ENCODE results near the gene ZNF628.
A peak's percentile ranks its signal among the peaks of the same experiment; 100 is the strongest.
"Not testable (repeated sequence)": the region's sequence is repeated elsewhere in the genome, so short reads cannot be mapped to it uniquely, and the experiment has no call there.

ZNF628 gene

DNA sequence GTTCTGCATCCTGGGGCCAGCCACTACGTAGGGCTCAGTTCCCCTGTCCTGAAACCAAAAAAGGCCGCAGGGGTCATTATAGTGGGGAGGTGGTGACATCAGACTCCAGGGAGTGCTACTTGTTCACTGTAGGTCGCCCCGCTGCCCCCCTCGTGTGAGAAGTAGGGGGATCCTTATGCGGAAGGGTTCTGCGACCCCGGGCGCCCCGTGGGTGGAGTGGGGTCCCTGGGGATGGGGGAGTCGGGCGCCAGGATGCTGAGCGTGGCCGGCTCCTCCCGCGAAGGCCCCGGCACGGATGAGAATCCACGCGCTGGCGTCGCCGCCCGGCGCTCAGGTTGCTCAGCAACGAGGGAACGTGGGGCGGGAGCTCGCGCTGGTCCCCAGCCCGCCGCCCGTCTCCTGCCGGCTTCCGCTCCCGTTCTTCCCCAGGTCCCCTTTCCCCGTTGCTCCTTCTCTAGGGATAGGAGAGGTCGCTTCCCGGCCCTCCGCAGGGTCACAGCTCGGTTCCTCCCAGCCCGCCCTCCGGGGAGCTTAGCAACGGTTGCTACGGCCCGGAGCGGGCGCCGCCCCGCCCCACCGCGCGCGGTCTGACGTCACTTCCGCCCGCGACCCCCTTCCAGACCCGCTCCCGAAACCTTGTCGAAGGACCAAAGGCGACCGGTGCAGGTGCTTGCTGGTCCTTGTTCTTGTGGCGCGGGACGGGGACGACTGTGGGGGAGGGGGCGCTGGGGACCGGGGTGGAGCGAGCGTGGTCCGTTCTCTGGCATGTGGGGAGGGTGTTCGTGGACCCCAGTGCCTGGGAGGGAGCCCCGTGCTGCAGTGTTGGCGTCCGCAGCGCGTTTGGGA, 8.4 kb downstream of the ZNF628 start, which contains the start of gene NAT14:
NAT14 (plus strand) TSS at position 596 of the 846 bp plus-strand sequence. CDS start 521 bp downstream, outside the sequence.
- no peak for DNase-seq (ENCODE audit: low read depth)

DNA sequence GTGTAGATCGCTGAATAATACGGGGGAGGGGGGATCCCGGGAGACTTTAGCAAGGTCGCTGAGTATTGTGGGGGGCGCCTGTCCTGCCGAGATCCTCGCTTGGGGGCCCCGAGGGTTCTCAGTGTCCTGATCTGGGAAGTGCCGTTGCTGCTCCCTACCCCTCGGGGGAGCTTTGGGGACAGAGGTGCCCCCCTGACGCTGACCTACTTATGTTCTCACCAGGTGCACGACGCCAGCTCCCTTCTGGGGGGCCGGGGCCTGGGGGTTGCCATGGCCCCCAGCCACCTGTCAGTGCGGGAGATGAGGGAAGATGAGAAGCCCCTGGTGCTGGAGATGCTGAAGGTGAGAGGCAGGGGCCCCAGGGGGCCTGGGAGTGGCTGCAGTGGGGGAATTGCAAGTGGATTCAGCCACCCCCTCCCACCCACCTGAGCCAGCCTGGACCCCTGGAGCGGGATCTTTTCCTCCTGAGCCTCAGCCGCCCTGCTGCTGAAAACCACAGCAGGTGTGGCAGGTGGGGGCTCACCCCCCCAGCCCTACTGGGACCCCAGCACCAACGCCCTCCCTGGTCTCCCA, 9.1 kb downstream of the ZNF628 start:
- DNase-seq (ENCODE audit: low read depth), result no peak

DNA sequence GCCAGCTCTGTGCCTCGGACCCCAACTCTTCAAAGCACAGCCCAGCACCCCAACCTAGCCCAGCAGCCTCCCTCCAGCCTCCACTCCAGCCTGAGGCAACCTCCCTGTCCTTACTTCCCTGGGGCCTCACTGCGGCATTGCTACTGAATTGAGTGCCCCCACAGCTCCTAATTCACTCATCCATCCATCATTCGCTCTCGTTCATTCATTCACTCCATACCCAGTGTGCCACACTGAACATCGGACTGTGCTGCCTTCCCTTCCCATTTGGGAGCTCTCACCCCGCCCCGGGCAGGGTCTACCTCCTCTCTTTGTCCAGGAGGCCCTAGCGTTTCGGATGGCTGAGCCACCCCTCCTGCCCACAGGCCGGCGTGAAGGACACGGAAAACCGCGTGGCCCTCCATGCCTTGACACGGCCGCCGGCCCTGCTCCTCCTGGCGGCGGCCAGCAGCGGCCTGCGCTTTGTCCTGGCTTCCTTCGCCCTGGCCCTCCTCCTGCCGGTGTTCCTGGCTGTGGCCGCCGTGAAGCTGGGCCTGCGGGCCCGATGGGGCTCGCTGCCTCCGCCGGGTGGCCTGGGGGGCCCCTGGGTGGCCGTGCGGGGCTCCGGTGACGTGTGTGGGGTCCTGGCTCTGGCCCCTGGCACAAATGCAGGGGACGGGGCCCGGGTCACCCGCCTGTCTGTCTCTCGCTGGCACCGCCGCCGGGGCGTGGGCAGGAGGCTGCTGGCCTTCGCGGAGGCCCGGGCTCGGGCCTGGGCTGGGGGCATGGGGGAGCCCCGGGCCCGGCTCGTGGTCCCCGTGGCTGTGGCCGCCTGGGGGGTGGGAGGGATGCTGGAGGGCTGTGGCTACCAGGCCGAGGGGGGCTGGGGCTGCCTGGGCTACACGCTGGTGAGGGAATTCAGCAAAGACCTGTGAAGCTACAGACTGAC, 9.9 kb downstream of the ZNF628 start:
- no peak for DNase-seq (ENCODE audit: low read depth)

DNA sequence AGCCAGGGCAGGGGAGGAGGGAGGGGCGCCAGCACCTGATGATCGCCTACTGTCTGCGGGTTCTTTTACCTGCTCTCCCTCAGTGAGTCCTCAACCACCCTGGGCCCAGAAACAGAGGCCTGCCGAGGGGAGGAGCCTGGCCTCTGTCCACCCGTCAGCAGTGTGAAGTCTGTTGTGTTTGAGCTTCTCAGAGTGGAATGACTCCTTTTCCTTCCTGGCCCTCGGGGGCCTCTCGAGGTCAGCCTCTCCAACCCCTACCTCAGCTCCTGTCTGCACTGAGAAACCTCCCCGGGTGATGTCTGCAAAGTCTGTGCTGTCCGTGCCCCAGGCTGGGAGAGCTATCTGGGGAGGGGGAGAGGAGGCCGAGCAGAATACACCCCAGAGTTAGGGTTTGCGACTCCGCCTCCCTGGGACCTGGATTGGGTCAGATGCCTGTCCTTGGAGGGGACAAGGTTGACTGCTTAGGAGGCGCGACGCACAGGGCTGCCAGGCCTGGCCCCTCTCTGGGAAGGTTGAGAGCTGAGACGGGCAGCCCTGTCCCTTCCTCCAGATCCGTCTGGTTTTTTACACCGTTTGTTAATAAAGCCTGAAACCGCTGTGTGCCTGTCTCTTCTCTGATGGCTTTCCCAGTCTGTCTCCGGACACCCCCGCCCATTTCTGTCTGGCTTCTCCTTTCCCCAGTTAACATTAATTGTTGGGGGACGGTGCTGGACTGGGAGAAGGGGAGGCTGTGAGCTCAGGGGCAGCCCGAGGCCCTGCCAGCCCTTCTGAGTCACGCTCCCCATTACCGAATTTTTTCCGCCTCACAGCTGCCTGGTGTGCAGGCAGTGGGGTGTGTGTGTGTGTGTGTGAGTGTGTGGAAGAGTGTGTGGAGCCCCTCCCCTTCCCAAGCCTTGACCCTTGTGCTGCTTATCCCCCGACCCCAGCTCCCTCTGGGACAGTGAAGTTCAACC, 10.8 kb downstream of the ZNF628 start:
- peak; percentile 92 for DNase-seq (ENCODE audit: low read depth)

DNA sequence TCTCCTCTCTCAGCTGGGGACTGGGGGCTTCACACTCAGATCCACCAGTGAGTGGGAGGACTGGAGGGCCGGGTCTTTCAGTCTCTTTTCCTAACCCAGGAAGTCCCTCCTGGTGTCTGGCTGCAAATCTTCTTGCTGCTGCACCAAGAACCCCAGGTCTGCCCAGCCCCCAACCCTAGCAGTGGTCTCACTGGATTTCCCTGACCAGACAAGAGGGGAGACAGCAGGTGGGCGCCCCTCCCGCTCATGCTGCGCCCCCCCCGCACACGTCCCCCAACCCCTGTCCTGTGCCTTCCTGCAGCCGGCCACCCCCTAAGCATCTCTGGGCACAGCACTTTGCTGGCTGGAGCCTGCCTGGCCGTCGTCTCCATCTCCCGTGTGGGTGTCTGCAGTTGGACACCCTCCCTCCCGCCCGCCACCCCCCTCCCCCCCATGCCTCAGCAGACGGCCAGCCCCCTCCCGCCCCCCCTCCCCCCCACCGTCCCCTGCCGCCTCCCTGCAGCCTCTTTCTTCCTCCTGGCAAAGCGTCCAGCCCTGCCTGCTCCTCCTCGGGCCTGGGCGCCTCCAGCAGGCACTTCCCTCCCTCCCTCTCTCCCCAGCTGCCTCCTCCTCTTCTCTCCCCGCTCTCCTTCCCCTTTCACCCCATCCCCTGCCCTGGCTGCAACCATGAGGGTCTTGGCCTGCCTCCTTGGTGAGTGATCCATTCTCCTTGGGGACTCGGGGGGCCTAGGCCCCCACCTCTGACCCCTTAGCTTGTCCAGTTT, 11.7 kb downstream of the ZNF628 start, which contains the start of gene SSC5D:
SSC5D (plus strand) TSS at position 513 of the 764 bp plus-strand sequence; CDS start at position 667, 154 bp downstream.
- DNase-seq (ENCODE audit: low read depth), result no peak

DNA sequence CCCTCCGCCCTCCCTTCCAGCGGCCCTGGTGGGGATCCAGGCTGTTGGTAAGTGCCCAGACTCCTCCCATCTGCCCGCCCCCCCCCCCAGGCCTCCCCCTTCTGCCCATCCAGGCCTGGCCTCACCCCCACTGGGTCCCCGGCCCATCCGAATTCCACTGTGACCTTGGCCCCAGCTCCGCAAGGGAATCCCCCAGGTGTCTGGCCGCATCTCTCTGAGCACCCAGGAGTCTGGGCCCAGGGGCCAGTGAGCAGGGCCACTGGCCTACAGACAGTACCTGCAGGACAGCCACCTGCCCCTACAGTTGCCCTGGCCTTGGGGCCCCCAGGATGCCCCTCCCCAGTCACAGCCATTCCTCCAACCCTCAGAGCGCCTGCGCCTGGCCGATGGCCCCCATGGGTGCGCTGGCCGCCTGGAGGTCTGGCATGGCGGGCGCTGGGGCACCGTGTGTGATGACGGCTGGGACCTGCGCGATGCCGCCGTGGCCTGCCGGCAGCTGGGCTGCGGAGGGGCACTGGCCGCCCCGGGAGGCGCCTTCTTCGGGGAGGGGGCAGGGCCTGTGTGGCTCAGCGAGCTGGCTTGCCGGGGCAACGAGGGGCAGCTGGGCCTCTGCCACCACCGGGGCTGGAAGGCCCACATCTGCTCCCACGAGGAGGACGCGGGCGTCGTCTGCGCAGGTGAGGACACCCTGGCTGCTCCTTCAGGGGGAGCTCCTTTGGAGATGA, 12.7 kb downstream of the ZNF628 start:
- no peak for DNase-seq (ENCODE audit: low read depth)

DNA sequence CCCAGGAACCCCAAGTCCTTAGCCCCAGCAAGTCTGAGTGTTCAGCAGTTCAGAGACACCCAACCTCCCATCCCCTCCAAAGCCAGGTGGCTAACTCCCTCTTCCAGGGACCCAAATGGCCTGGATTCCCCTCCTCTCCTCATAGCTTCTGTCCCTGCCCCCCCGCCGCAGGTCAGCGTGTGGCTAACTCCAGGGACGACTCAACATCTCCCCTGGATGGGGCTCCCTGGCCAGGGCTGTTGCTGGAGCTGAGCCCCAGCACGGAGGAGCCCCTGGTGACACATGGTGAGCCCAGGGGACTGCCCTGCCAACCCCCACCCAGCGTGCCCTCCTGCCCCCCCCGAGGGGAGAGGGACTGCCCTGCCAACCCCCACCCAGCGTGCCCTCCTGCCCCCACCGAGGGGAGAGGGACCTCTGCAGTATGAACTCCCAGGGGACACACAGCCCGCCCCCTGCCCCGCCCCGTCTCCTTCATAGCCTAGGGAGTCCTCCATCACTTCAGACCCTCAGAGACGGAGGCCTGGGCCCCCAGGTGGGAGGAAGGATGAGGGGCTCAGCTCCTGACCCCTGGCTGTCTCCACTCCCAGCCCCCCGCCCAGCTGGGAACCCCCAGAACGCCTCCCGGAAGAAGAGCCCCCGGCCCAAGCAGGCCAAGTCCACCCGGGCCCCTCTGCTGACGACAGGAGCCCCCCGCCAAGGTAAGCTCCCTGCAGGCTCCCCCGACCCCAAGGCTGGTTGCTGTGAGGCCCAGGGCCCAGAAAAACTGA, 13.5 kb downstream of the ZNF628 start:
- no peak for DNase-seq (ENCODE audit: low read depth)

DNA sequence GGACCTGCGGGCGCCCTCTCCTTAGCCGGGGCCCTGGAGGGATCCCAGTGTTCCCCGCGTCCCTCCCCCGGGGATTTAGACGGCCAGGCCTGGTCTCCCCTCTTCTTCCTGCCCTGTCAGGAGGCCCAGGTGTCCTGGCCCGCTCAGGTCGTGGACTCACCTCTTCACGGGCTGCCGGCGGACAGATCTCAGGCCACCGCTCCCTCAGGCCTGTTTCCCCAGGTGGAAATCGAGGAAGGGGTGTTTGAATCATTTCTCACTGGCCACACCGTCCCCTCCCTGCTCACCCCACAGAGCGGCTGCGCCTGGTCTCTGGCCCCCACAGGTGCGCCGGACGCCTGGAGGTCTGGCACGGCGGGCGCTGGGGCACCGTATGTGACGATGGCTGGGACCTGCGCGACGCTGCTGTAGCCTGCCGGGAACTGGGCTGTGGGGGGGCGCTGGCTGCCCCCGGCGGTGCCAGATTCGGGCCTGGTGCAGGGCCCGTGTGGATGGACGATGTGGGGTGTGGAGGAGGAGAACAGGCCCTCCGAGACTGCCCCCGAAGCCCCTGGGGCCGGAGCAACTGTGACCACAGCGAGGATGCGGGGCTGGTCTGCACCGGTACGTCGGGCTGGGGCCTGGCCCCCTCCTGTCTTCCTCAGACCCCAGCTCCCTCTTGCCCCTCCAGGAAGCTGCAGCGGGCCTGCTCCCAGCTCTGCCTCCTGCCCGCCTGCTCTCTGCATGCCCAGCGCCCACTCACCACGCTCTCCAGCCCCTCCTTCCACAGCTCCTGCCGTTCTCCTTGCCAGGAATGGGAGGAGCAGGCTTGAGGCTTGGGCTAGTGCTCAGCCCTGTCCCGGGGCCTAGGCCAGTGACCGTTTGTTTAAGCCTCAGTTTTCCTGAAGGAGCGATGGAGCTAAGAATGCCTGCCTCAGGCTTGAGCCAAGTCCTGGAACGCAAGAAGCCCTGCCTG, 14.3 kb downstream of the ZNF628 start:
- DNase-seq (ENCODE audit: low read depth), result no peak

DNA sequence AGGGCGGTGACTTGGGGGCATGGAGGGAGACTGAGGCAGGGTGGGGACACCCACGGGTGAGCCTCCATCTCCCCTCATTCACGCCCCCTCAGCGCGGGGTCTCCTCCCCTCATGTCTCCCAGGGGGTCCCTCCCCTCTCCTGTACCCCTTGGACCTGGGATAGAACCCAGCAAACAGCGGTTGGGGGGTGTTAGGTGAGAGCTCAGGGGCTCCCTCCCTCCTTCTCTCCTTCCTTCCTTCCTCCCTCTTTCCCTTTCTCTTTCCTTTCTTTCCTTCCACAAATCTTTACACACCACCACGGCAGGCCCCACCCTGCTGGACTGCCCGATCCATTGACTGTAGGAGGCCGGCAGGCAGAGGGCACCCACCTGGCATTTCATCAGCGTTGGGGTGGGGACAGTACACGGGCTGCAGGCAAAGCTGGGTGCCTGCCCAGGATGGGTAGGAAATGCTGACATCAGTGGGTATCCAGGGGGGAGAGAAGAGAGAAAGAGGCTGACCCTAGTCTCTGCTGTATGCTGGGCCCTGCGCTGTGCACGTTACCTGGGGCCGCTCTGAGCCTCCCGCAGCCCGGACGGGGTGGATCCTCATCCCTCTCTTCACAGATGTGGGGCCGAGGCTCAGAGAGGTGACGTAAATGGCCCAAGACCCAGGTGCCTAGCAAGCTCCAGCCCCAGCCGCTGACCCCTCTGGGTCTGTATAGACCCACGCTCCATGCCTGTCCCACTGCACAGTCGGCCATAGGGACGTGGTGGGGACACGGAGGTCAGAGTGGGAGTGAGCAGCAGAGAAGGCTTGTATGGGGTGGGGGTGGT, 15.3 kb downstream of the ZNF628 start:
- DNase-seq (ENCODE audit: low read depth), result no peak

DNA sequence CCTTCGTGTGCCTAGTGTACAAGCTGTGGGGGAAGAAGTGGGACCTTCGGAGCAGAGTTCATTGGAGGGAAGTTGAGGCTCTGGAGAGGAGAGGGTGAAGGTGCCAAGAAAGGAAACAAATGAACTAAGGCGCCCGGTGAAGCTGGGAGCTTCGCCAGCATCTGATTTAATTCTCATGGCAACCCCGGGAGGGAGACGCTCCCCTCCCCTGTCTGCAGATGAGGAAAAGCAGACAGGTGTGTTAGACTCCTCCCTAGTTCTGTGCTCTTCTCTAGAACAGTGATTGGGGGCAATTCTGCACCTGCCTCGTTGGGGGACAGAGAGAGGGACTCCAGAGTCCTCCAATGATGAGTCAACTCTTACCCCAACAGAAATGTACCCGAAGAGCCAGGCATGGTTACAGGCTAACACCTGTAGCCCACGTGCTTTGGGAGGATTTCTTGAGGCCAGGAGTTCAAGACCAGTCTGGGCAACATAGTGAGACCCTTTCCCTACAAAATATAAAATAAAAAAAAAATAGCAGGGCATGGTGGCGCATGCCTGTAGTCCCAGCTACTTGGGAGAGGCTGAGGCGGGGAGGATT, 16.0 kb downstream of the ZNF628 start:
- no peak for DNase-seq (ENCODE audit: low read depth)

DNA sequence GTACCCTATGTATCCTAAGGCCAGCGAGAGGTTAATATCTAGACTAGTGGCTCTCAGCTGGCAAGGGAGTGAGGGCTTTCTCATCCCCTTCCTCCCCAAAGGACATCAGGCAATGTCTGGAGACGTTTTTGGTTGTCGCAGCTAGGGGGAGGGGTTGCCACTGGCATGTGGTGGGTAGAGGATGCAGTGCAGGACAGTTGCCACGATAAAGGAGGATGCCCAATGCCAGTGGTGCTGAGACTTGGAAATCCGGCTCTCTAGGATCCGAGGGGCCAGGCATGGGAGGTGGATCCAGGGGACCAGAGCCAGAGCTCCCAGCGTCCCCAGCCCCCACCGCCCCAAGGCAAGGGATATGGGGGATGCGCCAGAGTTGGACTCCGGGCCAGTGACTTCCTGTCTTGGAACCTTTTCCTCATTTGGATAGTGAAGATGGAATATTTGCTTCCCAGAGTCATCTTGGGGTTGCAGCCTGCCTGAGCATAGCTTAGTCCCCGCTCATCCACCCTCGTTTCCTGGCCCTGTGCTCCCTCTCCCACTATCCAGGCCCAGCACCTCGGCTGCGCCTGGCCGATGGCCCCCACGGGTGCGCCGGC, 16.7 kb downstream of the ZNF628 start:
- no peak for DNase-seq (ENCODE audit: low read depth)

DNA sequence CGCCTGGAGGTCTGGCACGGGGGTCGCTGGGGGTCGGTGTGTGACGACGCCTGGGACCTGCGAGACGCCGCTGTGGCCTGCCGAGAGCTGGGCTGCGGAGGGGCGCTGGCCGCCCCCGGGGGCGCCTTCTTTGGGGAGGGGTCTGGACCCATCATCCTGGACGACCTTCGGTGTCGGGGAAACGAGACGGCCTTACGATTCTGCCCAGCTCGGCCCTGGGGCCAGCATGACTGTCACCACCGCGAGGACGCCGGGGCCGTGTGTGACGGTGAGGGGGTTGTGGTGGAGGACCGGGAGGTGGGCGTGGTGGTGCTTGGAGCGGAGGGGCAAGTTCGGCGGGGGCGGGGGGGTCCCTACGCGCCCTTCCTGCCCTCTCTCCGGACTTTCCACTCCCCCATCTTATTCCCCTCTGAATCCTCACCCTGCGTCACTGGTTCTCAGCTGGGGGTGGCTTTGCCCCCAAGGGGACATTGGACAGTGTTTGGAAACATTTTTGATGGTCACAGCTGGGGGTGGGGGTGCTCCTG, 17.3 kb downstream of the ZNF628 start:
- DNase-seq (ENCODE audit: low read depth), result no peak

DNA sequence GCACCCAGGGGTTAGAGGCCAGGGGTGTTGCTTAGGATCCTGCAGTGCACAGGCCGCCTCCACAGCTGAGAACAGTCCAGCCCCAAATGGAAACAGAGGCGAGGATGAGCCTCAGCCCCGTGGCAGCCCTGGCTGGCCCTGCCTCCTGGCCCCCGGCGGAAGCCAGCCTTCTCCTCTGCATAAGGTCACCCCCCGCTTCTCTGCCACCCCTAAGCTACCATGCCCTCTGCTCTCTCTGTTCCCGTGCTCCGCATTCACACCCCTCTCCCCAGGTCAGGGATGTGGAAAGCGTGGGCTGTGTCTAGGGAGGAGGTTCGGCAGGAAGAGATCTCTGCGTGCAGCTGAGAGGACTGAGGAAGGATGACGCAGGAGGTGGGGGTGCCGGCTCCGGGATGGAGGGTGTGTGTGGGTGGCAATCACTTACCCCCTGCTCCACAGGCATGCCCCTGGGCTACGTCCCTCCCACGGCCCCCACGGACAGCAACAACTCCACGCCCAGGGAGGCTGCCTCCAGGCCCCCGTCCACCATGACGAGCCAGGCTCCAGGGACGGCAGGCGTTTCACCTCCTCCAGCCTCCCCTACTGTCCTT, 17.9 kb downstream of the ZNF628 start:
- no peak for DNase-seq (ENCODE audit: low read depth)

DNA sequence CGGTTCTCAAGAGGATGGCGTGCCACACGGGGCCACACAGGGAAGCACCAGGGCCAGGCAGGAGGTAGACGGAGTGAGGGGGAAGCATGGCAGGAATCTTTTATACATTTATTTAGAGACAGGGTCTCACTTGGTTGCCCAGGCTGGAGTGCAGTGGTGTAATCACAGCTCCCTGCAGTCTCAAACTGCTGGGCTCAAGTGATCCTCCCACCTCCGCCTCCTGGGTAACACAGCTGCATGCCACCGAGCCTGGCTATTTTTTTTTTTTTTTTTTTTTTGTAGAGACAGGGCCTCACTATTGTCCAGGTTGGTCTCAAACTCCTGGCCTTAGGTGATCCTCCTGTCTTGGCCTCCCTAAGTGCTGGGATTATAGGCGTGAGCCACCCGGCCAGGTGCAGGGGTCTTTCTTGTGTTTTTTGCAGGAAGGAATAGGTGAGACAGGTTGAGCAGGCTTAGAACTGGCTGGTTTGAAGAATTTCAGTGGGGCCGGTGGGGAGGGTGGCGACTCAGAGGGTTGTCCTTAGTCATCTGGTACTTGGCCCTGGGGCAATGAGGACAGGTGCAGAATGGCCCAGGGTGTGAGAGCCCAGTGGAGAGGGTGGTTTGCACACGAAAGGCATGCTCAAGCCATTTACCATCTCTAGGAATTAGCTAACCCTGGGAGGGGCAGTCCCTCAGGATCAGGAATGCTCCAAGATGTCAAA, 19.4 kb downstream of the ZNF628 start:
- DNase-seq (ENCODE audit: low read depth), result no peak

DNA sequence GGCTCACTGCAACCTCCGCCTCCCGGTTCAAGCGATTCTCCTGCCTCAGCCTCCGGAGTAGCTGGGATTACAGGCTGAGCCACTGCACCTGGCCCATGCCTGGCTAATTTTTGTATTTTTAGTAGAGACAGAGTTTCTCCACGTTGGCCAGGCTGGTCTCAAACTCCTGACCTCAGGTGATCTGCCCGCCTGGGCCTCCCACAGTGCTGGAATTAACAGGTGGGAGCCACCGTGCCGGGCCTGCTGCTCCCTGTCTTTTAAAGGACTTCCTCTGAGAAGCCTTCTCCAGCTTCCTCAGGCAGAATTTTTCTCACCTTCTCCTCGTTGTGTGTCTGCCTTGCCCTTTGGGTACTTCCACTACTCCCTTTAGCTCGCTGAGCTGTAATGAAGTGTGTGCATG, 20.4 kb downstream of the ZNF628 start:
- DNase-seq (ENCODE audit: low read depth), result not testable (repeated sequence)

All from HS-27A (cell line).